HUDEP-2 (cell line): ENCODE measurements around the gene LAMA3.
A peak's percentile ranks its signal among the peaks of the same experiment; 100 is the strongest.

Source experiments
- DNase-seq, 76 experiments: peaks; one replicate each; lab custom pipeline; 2025; ENCODE audit not compliant: unreplicated experiment in 76 of 76; lab: John Stamatoyannopoulos, UW

LAMA3 gene

GRCh38 chr18:23812546-23813440 lies 123.5 kb downstream of the LAMA3 start:
- peak in 7 of 76 experiments; percentile 1 to 20 (median 11) for DNase-seq

GRCh38 chr18:23814991-23815614 lies 125.8 kb downstream of the LAMA3 start:
- DNase-seq, result no peak

GRCh38 chr18:23816021-23816420 lies 126.8 kb downstream of the LAMA3 start:
- no peak for DNase-seq

GRCh38 chr18:23816740-23817139 lies 127.5 kb downstream of the LAMA3 start:
- DNase-seq, result no peak

GRCh38 chr18:23819001-23819400 lies 129.7 kb downstream of the LAMA3 start:
- no peak for DNase-seq

- no peak for DNase-seq
Observed at GRCh38 chr18:23822590-23823385, 133.5 kb downstream of the LAMA3 start.

- no peak for DNase-seq
Observed at GRCh38 chr18:23824240-23824639, 135.0 kb downstream of the LAMA3 start.

GRCh38 chr18:23824669-23825068 lies 135.4 kb downstream of the LAMA3 start:
- no peak for DNase-seq

- no peak for DNase-seq
Observed at GRCh38 chr18:23825496-23825895, 136.2 kb downstream of the LAMA3 start.

GRCh38 chr18:23825978-23826405 lies 136.7 kb downstream of the LAMA3 start:
- peak in 8 of 76 experiments; percentile 18 to 66 (median 32) for DNase-seq

GRCh38 chr18:23826850-23827620 lies 137.8 kb downstream of the LAMA3 start:
- DNase-seq, result no peak

GRCh38 chr18:23827681-23828080 lies 138.4 kb downstream of the LAMA3 start:
- DNase-seq, result no peak

- DNase-seq, result peak in 6 of 76 experiments; percentile 1 to 38 (median 12)
Observed at GRCh38 chr18:23828426-23828825, 139.2 kb downstream of the LAMA3 start.

- peak in 27 of 76 experiments; percentile 3 to 67 (median 35) for DNase-seq
Observed at GRCh38 chr18:23832911-23833310, 143.7 kb downstream of the LAMA3 start.

GRCh38 chr18:23833714-23834113 lies 144.5 kb downstream of the LAMA3 start:
- no peak for DNase-seq

- no peak for DNase-seq
Observed at GRCh38 chr18:23835091-23835490, 145.8 kb downstream of the LAMA3 start.

- DNase-seq, result no peak
Observed at GRCh38 chr18:23835506-23835905, 146.3 kb downstream of the LAMA3 start.

GRCh38 chr18:23837591-23837990 lies 148.3 kb downstream of the LAMA3 start:
- DNase-seq, result no peak

GRCh38 chr18:23838233-23838632 lies 149.0 kb downstream of the LAMA3 start:
- DNase-seq, result no peak

GRCh38 chr18:23838801-23839366 lies 149.6 kb downstream of the LAMA3 start:
- DNase-seq, result no peak
